WTC11 (cell line): ENCODE data around the gene CNTN5.

Experiments
- ELF4 ChIP-seq: sonication (generic); formaldehyde crosslinking; IDR thresholded peaks from 2 replicates; pipeline ENCODE4 v1.8.1; 2022; ENCODE audit warnings: low read depth, mild to moderate bottlenecking, moderate library complexity, missing genetic modification reagents
- ETV6 ChIP-seq: sonication (generic); formaldehyde crosslinking; IDR thresholded peaks from 2 replicates; pipeline ENCODE4 v1.8.1; 2022; ENCODE audit warnings: mild to moderate bottlenecking, missing genetic modification reagents
- FOXP1 ChIP-seq: sonication (generic); formaldehyde crosslinking; IDR thresholded peaks from 2 replicates; pipeline ENCODE4 v1.8.0; 2022; ENCODE audit warnings: missing genetic modification reagents, mild to moderate bottlenecking, moderate library complexity, borderline replicate concordance
- JUN ChIP-seq: sonication (generic); formaldehyde crosslinking; IDR thresholded peaks from 2 replicates; pipeline ENCODE4 v1.8.0; 2023; ENCODE audit warnings: mild to moderate bottlenecking, missing genetic modification reagents
- NR1H2 ChIP-seq: sonication (generic); formaldehyde crosslinking; IDR thresholded peaks from 2 replicates; pipeline ENCODE4 v1.9.0; 2021; ENCODE audit warnings: mild to moderate bottlenecking, moderate library complexity, missing genetic modification reagents
- SP1 ChIP-seq: sonication (generic); formaldehyde crosslinking; conservative IDR thresholded peaks from 2 replicates; pipeline ENCODE4 v1.8.1; 2022; ENCODE audit warnings: missing genetic modification reagents
- ZNF121 ChIP-seq: sonication (generic); formaldehyde crosslinking; IDR thresholded peaks from 2 replicates; pipeline ENCODE4 v1.8.0; 2023; ENCODE audit warnings: missing genetic modification reagents
- ZNF416 ChIP-seq: fragments of 250-450 bp; sonication (Bioruptor Pico); IDR thresholded peaks from 2 replicates; pipeline ENCODE4 v1.9.0; 2021; ENCODE audit warnings: mild to moderate bottlenecking, inconsistent platforms
- TF ChIP-seq, protein P1 (sequence below): fragments of 200-600 bp; IDR thresholded peaks from 2 replicates; pipeline ENCODE4 v1.8.0; 2022; ENCODE audit warnings: antibody characterized with exemption
- TF ChIP-seq, protein P2 (sequence below): sonication (generic); formaldehyde crosslinking; IDR thresholded peaks from 2 replicates; pipeline ENCODE4 v1.8.0; 2023; ENCODE audit warnings: missing genetic modification reagents, mild to moderate bottlenecking, borderline replicate concordance

DNA sequence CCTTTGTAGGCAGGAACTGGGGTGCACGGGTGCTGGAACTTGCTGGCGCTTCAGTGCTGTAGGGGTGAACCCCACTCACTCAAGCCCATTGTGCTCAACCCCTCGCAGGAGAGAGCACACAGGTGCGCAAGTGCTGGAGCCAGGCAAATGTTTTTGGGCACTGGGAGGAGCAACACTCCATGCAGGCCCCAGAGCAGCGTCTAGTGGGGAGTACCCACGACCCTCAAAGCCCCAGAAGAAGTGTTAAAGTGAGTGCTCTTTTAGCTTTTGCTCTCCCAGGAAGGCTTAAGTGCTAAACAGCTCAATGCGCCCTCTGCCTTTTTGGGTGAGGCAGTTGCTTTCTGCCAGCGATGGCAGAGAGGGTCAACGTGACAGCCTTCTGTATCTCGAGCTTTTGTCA lies 1384.2 kb downstream of the CNTN5 start:
- no peak for TF ChIP-seq ZNF416 (CRISPR knock-in tag)
- no peak for TF ChIP-seq ETV6 (CRISPR knock-in tag)
- TF ChIP-seq, protein P1, sequence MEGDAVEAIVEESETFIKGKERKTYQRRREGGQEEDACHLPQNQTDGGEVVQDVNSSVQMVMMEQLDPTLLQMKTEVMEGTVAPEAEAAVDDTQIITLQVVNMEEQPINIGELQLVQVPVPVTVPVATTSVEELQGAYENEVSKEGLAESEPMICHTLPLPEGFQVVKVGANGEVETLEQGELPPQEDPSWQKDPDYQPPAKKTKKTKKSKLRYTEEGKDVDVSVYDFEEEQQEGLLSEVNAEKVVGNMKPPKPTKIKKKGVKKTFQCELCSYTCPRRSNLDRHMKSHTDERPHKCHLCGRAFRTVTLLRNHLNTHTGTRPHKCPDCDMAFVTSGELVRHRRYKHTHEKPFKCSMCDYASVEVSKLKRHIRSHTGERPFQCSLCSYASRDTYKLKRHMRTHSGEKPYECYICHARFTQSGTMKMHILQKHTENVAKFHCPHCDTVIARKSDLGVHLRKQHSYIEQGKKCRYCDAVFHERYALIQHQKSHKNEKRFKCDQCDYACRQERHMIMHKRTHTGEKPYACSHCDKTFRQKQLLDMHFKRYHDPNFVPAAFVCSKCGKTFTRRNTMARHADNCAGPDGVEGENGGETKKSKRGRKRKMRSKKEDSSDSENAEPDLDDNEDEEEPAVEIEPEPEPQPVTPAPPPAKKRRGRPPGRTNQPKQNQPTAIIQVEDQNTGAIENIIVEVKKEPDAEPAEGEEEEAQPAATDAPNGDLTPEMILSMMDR, result no peak
- no peak for TF ChIP-seq FOXP1 (CRISPR knock-in tag)
- no peak for TF ChIP-seq SP1
- TF ChIP-seq ZNF121, result no peak
- TF ChIP-seq ELF4 (CRISPR knock-in tag), result no peak
- no peak for TF ChIP-seq JUN (CRISPR knock-in tag)
- TF ChIP-seq NR1H2 (CRISPR knock-in tag), result no peak
- TF ChIP-seq, protein P2, sequence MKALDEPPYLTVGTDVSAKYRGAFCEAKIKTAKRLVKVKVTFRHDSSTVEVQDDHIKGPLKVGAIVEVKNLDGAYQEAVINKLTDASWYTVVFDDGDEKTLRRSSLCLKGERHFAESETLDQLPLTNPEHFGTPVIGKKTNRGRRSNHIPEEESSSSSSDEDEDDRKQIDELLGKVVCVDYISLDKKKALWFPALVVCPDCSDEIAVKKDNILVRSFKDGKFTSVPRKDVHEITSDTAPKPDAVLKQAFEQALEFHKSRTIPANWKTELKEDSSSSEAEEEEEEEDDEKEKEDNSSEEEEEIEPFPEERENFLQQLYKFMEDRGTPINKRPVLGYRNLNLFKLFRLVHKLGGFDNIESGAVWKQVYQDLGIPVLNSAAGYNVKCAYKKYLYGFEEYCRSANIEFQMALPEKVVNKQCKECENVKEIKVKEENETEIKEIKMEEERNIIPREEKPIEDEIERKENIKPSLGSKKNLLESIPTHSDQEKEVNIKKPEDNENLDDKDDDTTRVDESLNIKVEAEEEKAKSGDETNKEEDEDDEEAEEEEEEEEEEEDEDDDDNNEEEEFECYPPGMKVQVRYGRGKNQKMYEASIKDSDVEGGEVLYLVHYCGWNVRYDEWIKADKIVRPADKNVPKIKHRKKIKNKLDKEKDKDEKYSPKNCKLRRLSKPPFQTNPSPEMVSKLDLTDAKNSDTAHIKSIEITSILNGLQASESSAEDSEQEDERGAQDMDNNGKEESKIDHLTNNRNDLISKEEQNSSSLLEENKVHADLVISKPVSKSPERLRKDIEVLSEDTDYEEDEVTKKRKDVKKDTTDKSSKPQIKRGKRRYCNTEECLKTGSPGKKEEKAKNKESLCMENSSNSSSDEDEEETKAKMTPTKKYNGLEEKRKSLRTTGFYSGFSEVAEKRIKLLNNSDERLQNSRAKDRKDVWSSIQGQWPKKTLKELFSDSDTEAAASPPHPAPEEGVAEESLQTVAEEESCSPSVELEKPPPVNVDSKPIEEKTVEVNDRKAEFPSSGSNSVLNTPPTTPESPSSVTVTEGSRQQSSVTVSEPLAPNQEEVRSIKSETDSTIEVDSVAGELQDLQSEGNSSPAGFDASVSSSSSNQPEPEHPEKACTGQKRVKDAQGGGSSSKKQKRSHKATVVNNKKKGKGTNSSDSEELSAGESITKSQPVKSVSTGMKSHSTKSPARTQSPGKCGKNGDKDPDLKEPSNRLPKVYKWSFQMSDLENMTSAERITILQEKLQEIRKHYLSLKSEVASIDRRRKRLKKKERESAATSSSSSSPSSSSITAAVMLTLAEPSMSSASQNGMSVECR (CRISPR knock-in tag), result no peak
